Measurements from ENCODE around the gene ARAP1. TPM values are rescaled to one million over a fixed set of nuclear protein-coding genes. Genes with fewer than 3 reads are reported as not detected.

ARAP1 gene
- total and polyA plus RNA-seq, 7 donors = 31.9 to 135 (median 61.5) TPM

GRCh38 chr11:72695354-72695753, 56.9 kb downstream of the ARAP1 start:
- TF ChIP-seq CTCF (IDR thresholded peaks at IDR 0.05) = no peak
- no peak for TF ChIP-seq POLR2AphosphoS5 (IDR thresholded peaks at IDR 0.05)
- TF ChIP-seq POLR2A (IDR thresholded peaks at IDR 0.05) = no peak
- no peak for TF ChIP-seq EP300 (IDR thresholded peaks at IDR 0.05)
- Histone ChIP-seq H3K4me1 (no peaks in the 10 kb centered on the region), H3K36me3 (peaks cover 50 to 99% (median 80%) of the 10 kb centered on the region in 4 donors), H3K27ac (no peak overlapping the region), H3K4me3 (no peak overlapping the region), H3K9me3 (no peaks in the 10 kb centered on the region), H3K27me3 (no peaks in the 10 kb centered on the region)
- 97% methylated on average over 7 of the region's 7 CpGs for WGBS, 2 donors
- intact Hi-C loops (cut with DNase I) = no loop called here
- no peak for DNase-seq

- Histone ChIP-seq H3K27me3 (no peaks in the 10 kb centered on the region), H3K9me3 (no peaks in the 10 kb centered on the region), H3K27ac (no peak overlapping the region), H3K4me1 (peaks cover 0 to 7% (median 0%) of the 10 kb centered on the region in 4 donors), H3K36me3 (peaks cover 43 to 100% (median 74%) of the 10 kb centered on the region in 4 donors), H3K4me3 (no peak overlapping the region)
- no peak for DNase-seq
- 96 to 97% methylated on average over 19 of the region's 19 CpGs for WGBS, 2 donors
- intact Hi-C loops (cut with DNase I) = no loop called here
- TF ChIP-seq POLR2AphosphoS5 (IDR thresholded peaks at IDR 0.05) = no peak
- no peak for TF ChIP-seq POLR2A (IDR thresholded peaks at IDR 0.05)
- TF ChIP-seq EP300 (IDR thresholded peaks at IDR 0.05) = no peak
- no peak for TF ChIP-seq CTCF (IDR thresholded peaks at IDR 0.05)
Observed at GRCh38 chr11:72693271-72693968, 58.8 kb downstream of the ARAP1 start.

GRCh38 chr11:72692498-72693237, 59.5 kb downstream of the ARAP1 start:
- Histone ChIP-seq H3K4me3 (no peak overlapping the region), H3K9me3 (no peaks in the 10 kb centered on the region), H3K4me1 (peaks cover 0 to 9% (median 0%) of the 10 kb centered on the region in 4 donors), H3K36me3 (peaks cover 46 to 100% (median 70%) of the 10 kb centered on the region in 4 donors), H3K27ac (no peak overlapping the region), H3K27me3 (no peaks in the 10 kb centered on the region)
- DNase-seq = no peak
- TF ChIP-seq CTCF (IDR thresholded peaks at IDR 0.05) (no peak), POLR2A (IDR thresholded peaks at IDR 0.05) (no peak), EP300 (IDR thresholded peaks at IDR 0.05) (no peak), POLR2AphosphoS5 (IDR thresholded peaks at IDR 0.05) (no peak)
- WGBS, 2 donors = 88 to 89% methylated on average over 9 of the region's 9 CpGs
- intact Hi-C loops (cut with DNase I) = no loop called here

GRCh38 chr11:72690166-72690565, 62.0 kb downstream of the ARAP1 start:
- peaks cover 30 to 95% (median 52%) of the 10 kb centered on the region in 4 donors for H3K36me3 ChIP-seq
- no peak for TF ChIP-seq POLR2A (IDR thresholded peaks at IDR 0.05)
- TF ChIP-seq EP300 (IDR thresholded peaks at IDR 0.05) = no peak
- no peak for TF ChIP-seq POLR2AphosphoS5 (IDR thresholded peaks at IDR 0.05)
- intact Hi-C loops (cut with DNase I) = no loop called here
- 95 to 96% methylated on average over 4 of the region's 4 CpGs for WGBS, 2 donors
- H3K4me1 ChIP-seq = peaks cover 0 to 30% (median 2%) of the 10 kb centered on the region in 4 donors
- no peak overlapping the region for H3K4me3 ChIP-seq
- H3K27ac ChIP-seq = no peak overlapping the region
- H3K9me3 ChIP-seq = no peaks in the 10 kb centered on the region
- H3K27me3 ChIP-seq = no peaks in the 10 kb centered on the region
- no peak for DNase-seq

GRCh38 chr11:72688929-72689328, 63.3 kb downstream of the ARAP1 start:
- intact Hi-C loops (cut with DNase I) = no loop called here
- Histone ChIP-seq H3K9me3 (no peaks in the 10 kb centered on the region), H3K4me1 (peaks cover 0 to 43% (median 8%) of the 10 kb centered on the region in 4 donors), H3K36me3 (peaks cover 22 to 94% (median 45%) of the 10 kb centered on the region in 4 donors), H3K27me3 (no peaks in the 10 kb centered on the region), H3K4me3 (no peak overlapping the region), H3K27ac (peak overlapping the region in 1 of 4 donors; percentile 8)
- TF ChIP-seq EP300 (IDR thresholded peaks at IDR 0.05) = no peak
- TF ChIP-seq POLR2A (IDR thresholded peaks at IDR 0.05) = no peak
- TF ChIP-seq POLR2AphosphoS5 (IDR thresholded peaks at IDR 0.05) = no peak
- no peak for TF ChIP-seq CTCF (IDR thresholded peaks at IDR 0.05)
- 92 to 93% methylated on average over 7 of the region's 7 CpGs for WGBS, 2 donors
- DNase-seq = no peak

All from sigmoid colon (tissue), 7 donors.